ENCODE data around the gene FOXA3.
"Not testable (repeated sequence)": the region's sequence is repeated elsewhere in the genome, so short reads cannot be mapped to it uniquely, and the experiment has no call there.

The FOXA3 gene

GRCh38 chr19:45864629-45865082 is 530 bp downstream of the FOXA3 start:
- ChIA-PET CTCF (interaction anchor here (0.7 to 9.8 kb wide), 6 partner anchors 12 to 93 kb away, joined by 3 to 132 read pairs (median 4); partner anchors contain the start of gene IRF2BP1), POLR2A (interaction anchor here (1.3 to 1.4 kb wide), 2 partner anchors 14 to 95 kb away, joined by 3 read pairs; no protein-coding TSS in a partner anchor)
- peak overlapping the region in 1 of 2 experiments; percentile 34 for H3K27ac ChIP-seq (ENCODE audit: insufficient read depth in 1 of 2, low read depth in 1 of 2, low read length in 2 of 2, poor library complexity in 1 of 2, severe bottlenecking in 2 of 2)
- no peaks in the 10 kb centered on the region for H3K9me3 ChIP-seq (ENCODE audit: control extremely low read depth in 1 of 5, control insufficient read depth in 4 of 5, insufficient read depth in 2 of 5, low read depth in 1 of 5, low read length in 4 of 5)
- no peak for DNase-seq
- H3K4me3 ChIP-seq (ENCODE audit: control insufficient read depth in 1 of 7, extremely low read depth in 1 of 7, insufficient read depth in 4 of 7, low read depth in 2 of 7, low read length in 6 of 7): peak overlapping the region in 5 of 7 experiments; percentile 24 to 94 (median 76)
- H3K27me3 ChIP-seq (replicated peaks in 2 of 5; ENCODE audit: control insufficient read depth in 4 of 5, insufficient read depth in 5 of 5, low read length in 4 of 5): peaks cover 0 to 2% (median 0%) of the 10 kb centered on the region in 5 experiments
- H3K36me3 ChIP-seq (ENCODE audit: control insufficient read depth in 4 of 4, insufficient read depth in 4 of 4, low read length in 3 of 4): peaks cover 0 to 8% (median 1%) of the 10 kb centered on the region in 4 experiments
- peaks cover 3 to 27% (median 22%) of the 10 kb centered on the region in 4 experiments for H3K4me1 ChIP-seq (ENCODE audit: control extremely low read depth in 1 of 4, control insufficient read depth in 4 of 4, insufficient read depth in 4 of 4, low read length in 3 of 4)
- WGBS (ENCODE audit: insufficient coverage): 60% methylated on average over 12 of the region's 12 CpGs

DNA sequence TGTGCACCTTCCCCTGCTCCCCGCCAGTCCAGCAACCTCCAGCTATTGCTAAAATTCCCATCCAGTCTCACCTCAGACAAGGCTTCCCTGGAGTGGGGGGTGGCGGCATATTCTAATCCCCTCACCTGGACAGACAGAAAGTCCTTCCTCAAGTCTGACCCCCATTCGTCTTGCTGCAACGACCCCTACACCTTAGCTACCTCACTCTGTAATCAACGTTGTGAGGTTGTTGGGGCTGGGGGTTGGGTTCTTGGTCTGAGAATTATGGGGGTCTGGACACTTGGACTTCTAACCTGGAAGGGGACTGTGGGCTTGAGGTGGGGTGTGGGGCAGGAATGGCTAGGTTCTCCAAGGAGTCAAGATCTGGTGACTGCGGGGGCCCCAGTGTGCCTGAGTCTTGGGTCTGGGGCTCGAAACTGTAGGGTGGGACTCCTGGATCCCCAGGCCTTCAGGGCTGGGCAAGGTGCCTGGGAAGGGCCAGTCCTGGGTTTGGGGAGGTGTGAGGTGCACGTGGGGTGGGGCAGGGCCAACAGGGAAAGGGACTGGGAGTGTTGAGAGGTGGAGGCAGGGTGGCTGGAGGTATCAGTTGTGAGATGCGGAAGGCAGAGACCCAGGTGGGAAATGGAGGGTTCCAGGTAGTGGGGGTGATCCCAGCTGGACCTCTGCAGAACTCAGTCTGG is 1.3 kb downstream of the FOXA3 start:
- POLR2A ChIA-PET: interaction anchor here (1.4 kb wide), 1 partner anchor 96 kb away, joined by 3 read pairs; no protein-coding TSS in a partner anchor

DNA sequence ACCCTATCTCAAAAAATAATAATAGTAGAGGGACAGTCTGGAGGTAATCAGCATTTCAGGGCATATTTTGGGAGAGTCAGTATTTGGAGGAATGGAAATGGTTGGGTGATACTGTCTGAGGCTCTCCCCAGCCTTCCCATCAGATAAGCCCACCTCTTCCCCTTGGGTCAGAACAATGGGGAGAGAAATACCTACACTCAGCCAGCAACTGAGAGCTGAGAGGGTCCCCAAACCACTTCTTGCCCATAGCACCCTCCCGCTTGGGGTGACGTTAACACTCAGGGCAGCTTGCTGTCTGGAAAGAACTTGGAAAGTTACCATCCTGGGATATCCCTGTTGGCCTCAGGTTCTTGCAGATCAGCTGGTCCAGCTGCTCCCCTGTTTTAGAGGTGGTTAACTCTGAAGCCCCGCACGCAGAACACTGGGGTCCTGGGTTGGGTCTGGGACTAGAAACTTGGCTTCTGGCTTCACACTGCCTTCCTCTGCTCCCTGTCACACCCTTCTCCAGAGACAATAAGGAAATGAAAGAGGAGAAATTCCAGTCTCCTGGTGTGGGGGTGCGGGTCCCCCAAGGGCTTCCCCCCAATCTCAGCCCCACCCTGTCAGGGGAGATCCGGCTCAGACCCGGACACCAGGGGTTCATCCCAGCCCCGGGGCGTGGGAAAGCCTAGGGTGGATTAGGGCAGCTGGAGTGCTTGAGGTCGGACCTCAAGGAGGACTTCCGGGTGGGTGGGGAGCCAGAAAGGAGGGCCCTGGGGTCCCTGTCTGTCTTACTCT is 2.5 kb downstream of the FOXA3 start:
- 67% methylated on average over 3 of the region's 11 CpGs for WGBS (ENCODE audit: insufficient coverage)
- Histone ChIP-seq H3K36me3 (ENCODE audit: control insufficient read depth in 4 of 4, insufficient read depth in 4 of 4, low read length in 3 of 4) (no peaks in the 10 kb centered on the region), H3K4me3 (ENCODE audit: control insufficient read depth in 1 of 7, extremely low read depth in 1 of 7, insufficient read depth in 4 of 7, low read depth in 2 of 7, low read length in 6 of 7) (peak overlapping the region in 1 of 7 experiments; percentile 4), H3K4me1 (ENCODE audit: control extremely low read depth in 1 of 4, control insufficient read depth in 4 of 4, insufficient read depth in 4 of 4, low read length in 3 of 4) (peaks cover 3 to 25% (median 19%) of the 10 kb centered on the region in 4 experiments), H3K9me3 (ENCODE audit: control extremely low read depth in 1 of 5, control insufficient read depth in 4 of 5, insufficient read depth in 2 of 5, low read depth in 1 of 5, low read length in 4 of 5) (no peaks in the 10 kb centered on the region), H3K27ac (ENCODE audit: insufficient read depth in 1 of 2, low read depth in 1 of 2, low read length in 2 of 2, poor library complexity in 1 of 2, severe bottlenecking in 2 of 2) (no peak overlapping the region), H3K27me3 (replicated peaks in 2 of 5; ENCODE audit: control insufficient read depth in 4 of 5, insufficient read depth in 5 of 5, low read length in 4 of 5) (peaks cover 0 to 2% (median 0%) of the 10 kb centered on the region in 5 experiments)
- ChIA-PET CTCF (interaction anchor here (1.4 to 9.8 kb wide), 2 partner anchors 17 to 51 kb away, joined by 3 to 132 read pairs; partner anchors contain the start of gene IRF2BP1), POLR2A (no interaction called here)
- no peak for DNase-seq

More for the DNA sequence above, 1.3 kb downstream of the FOXA3 start:
- H3K36me3 ChIP-seq (ENCODE audit: control insufficient read depth in 4 of 4, insufficient read depth in 4 of 4, low read length in 3 of 4): peaks cover 0 to 4% (median 0%) of the 10 kb centered on the region in 4 experiments
- H3K27me3 ChIP-seq (replicated peaks in 2 of 5; ENCODE audit: control insufficient read depth in 4 of 5, insufficient read depth in 5 of 5, low read length in 4 of 5): peaks cover 0 to 2% (median 0%) of the 10 kb centered on the region in 5 experiments
- H3K4me3 ChIP-seq (ENCODE audit: control insufficient read depth in 1 of 7, extremely low read depth in 1 of 7, insufficient read depth in 4 of 7, low read depth in 2 of 7, low read length in 6 of 7): no peak overlapping the region
- H3K27ac ChIP-seq (ENCODE audit: insufficient read depth in 1 of 2, low read depth in 1 of 2, low read length in 2 of 2, poor library complexity in 1 of 2, severe bottlenecking in 2 of 2): no peak overlapping the region
- no peak for DNase-seq
- H3K9me3 ChIP-seq (ENCODE audit: control extremely low read depth in 1 of 5, control insufficient read depth in 4 of 5, insufficient read depth in 2 of 5, low read depth in 1 of 5, low read length in 4 of 5): no peaks in the 10 kb centered on the region
- peaks cover 3 to 27% (median 22%) of the 10 kb centered on the region in 4 experiments for H3K4me1 ChIP-seq (ENCODE audit: control extremely low read depth in 1 of 4, control insufficient read depth in 4 of 4, insufficient read depth in 4 of 4, low read length in 3 of 4)
- CTCF ChIA-PET: interaction anchor here (1.3 to 9.8 kb wide), 4 partner anchors 11 to 93 kb away, joined by 3 to 132 read pairs (median 4); partner anchors contain the start of gene IRF2BP1
- 88% methylated on average over 5 of the region's 9 CpGs for WGBS (ENCODE audit: insufficient coverage)

- H3K27ac ChIP-seq (ENCODE audit: insufficient read depth in 1 of 2, low read depth in 1 of 2, low read length in 2 of 2, poor library complexity in 1 of 2, severe bottlenecking in 2 of 2); DNase-seq; POLR2A ChIA-PET; H3K36me3 ChIP-seq (ENCODE audit: control insufficient read depth in 4 of 4, insufficient read depth in 4 of 4, low read length in 3 of 4); H3K4me3 ChIP-seq (ENCODE audit: control insufficient read depth in 1 of 7, extremely low read depth in 1 of 7, insufficient read depth in 4 of 7, low read depth in 2 of 7, low read length in 6 of 7); H3K9me3 ChIP-seq (ENCODE audit: control extremely low read depth in 1 of 5, control insufficient read depth in 4 of 5, insufficient read depth in 2 of 5, low read depth in 1 of 5, low read length in 4 of 5); H3K27me3 ChIP-seq (replicated peaks in 2 of 5; ENCODE audit: control insufficient read depth in 4 of 5, insufficient read depth in 5 of 5, low read length in 4 of 5): not testable (repeated sequence)
- peaks cover 0 to 19% (median 12%) of the 10 kb centered on the region in 4 experiments for H3K4me1 ChIP-seq (ENCODE audit: control extremely low read depth in 1 of 4, control insufficient read depth in 4 of 4, insufficient read depth in 4 of 4, low read length in 3 of 4)
- CTCF ChIA-PET: interaction anchor here (9.8 kb wide), 1 partner anchor 16 kb away, joined by 132 read pairs; the partner anchor contains the start of gene IRF2BP1
- no CpG with 5 or more reads among the region's 4 CpGs for WGBS (ENCODE audit: insufficient coverage)
These were observed 3.1 kb downstream of the FOXA3 start for GRCh38 chr19:45867241-45867640.

GRCh38 chr19:45870798-45871197 is 6.7 kb downstream of the FOXA3 start:
- Histone ChIP-seq H3K27ac (ENCODE audit: insufficient read depth in 1 of 2, low read depth in 1 of 2, low read length in 2 of 2, poor library complexity in 1 of 2, severe bottlenecking in 2 of 2) (no peak overlapping the region), H3K36me3 (ENCODE audit: control insufficient read depth in 4 of 4, insufficient read depth in 4 of 4, low read length in 3 of 4) (no peaks in the 10 kb centered on the region), H3K9me3 (ENCODE audit: control extremely low read depth in 1 of 5, control insufficient read depth in 4 of 5, insufficient read depth in 2 of 5, low read depth in 1 of 5, low read length in 4 of 5) (no peaks in the 10 kb centered on the region), H3K4me1 (ENCODE audit: control extremely low read depth in 1 of 4, control insufficient read depth in 4 of 4, insufficient read depth in 4 of 4, low read length in 3 of 4) (peaks cover 4 to 8% (median 8%) of the 10 kb centered on the region in 4 experiments), H3K27me3 (replicated peaks in 2 of 5; ENCODE audit: control insufficient read depth in 4 of 5, insufficient read depth in 5 of 5, low read length in 4 of 5) (no peaks in the 10 kb centered on the region), H3K4me3 (ENCODE audit: control insufficient read depth in 1 of 7, extremely low read depth in 1 of 7, insufficient read depth in 4 of 7, low read depth in 2 of 7, low read length in 6 of 7) (no peak overlapping the region)
- POLR2A ChIA-PET: no interaction called here
- no peak for DNase-seq
- WGBS (ENCODE audit: insufficient coverage): 100% methylated on average over 4 of the region's 5 CpGs
- CTCF ChIA-PET: interaction anchor here (9.8 kb wide), 1 partner anchor 13 kb away, joined by 132 read pairs; the partner anchor contains the start of gene IRF2BP1

DNA sequence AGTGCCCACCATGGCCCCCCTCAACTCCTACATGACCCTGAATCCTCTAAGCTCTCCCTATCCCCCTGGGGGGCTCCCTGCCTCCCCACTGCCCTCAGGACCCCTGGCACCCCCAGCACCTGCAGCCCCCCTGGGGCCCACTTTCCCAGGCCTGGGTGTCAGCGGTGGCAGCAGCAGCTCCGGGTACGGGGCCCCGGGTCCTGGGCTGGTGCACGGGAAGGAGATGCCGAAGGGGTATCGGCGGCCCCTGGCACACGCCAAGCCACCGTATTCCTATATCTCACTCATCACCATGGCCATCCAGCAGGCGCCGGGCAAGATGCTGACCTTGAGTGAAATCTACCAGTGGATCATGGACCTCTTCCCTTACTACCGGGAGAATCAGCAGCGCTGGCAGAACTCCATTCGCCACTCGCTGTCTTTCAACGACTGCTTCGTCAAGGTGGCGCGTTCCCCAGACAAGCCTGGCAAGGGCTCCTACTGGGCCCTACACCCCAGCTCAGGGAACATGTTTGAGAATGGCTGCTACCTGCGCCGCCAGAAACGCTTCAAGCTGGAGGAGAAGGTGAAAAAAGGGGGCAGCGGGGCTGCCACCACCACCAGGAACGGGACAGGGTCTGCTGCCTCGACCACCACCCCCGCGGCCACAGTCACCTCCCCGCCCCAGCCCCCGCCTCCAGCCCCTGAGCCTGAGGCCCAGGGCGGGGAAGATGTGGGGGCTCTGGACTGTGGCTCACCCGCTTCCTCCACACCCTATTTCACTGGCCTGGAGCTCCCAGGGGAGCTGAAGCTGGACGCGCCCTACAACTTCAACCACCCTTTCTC is 8.2 kb downstream of the FOXA3 start:
- no peak for DNase-seq
- no peaks in the 10 kb centered on the region for H3K9me3 ChIP-seq (ENCODE audit: control extremely low read depth in 1 of 5, control insufficient read depth in 4 of 5, insufficient read depth in 2 of 5, low read depth in 1 of 5, low read length in 4 of 5)
- ChIA-PET CTCF (interaction anchor here (9.8 kb wide), 1 partner anchor 11 kb away, joined by 132 read pairs; the partner anchor contains the start of gene IRF2BP1), POLR2A (no interaction called here)
- H3K36me3 ChIP-seq (ENCODE audit: control insufficient read depth in 4 of 4, insufficient read depth in 4 of 4, low read length in 3 of 4): no peaks in the 10 kb centered on the region
- WGBS (ENCODE audit: insufficient coverage): 96% methylated on average over 22 of the region's 34 CpGs
- H3K27me3 ChIP-seq (replicated peaks in 2 of 5; ENCODE audit: control insufficient read depth in 4 of 5, insufficient read depth in 5 of 5, low read length in 4 of 5): no peaks in the 10 kb centered on the region
- no peak overlapping the region for H3K27ac ChIP-seq (ENCODE audit: insufficient read depth in 1 of 2, low read depth in 1 of 2, low read length in 2 of 2, poor library complexity in 1 of 2, severe bottlenecking in 2 of 2)
- H3K4me3 ChIP-seq (ENCODE audit: control insufficient read depth in 1 of 7, extremely low read depth in 1 of 7, insufficient read depth in 4 of 7, low read depth in 2 of 7, low read length in 6 of 7): no peak overlapping the region
- peaks cover 4 to 23% (median 23%) of the 10 kb centered on the region in 4 experiments for H3K4me1 ChIP-seq (ENCODE audit: control extremely low read depth in 1 of 4, control insufficient read depth in 4 of 4, insufficient read depth in 4 of 4, low read length in 3 of 4)
